ENCODE results near the gene MKRN1.
"Not testable (repeated sequence)": the region's sequence is repeated elsewhere in the genome, so short reads cannot be mapped to it uniquely, and the experiment has no call there.

Gene MKRN1

DNA sequence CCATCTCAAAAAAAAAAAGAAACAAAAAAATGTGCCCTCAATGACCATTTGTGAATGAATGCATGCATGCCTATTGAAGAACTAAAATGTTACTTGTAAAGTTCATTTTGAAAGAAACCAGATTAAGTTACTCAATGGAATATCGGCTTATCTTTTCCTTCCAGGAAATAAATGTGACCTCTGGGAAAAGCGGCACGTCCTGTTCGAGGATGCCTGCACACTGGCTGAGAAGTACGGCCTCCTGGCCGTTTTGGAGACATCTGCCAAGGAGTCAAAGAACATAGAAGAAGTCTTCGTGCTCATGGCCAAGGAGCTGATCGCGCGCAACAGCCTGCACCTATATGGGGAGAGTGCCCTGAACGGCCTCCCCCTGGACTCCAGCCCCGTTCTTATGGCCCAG, 53.6 kb downstream of the MKRN1 start:
- no peak for DNase-seq

DNA sequence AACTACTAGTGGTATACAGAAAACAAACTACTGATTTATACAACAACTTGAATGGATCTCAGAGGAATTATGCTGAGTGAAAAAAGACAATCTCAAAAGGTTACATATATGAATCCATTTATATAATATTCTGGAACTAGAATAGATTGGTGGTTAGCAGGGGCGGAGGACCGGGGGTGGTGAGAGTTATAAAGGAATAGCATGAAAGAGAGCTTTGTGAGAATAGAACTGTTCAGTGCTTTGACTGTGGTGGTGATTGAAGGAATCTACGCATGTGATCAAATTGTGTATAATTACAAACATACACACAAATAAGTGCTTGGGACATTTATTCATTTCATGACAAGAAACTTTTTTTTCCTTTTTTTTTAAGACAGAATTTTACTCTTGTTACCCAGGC, 55.8 kb downstream of the MKRN1 start:
- DNase-seq, result no peak

DNA sequence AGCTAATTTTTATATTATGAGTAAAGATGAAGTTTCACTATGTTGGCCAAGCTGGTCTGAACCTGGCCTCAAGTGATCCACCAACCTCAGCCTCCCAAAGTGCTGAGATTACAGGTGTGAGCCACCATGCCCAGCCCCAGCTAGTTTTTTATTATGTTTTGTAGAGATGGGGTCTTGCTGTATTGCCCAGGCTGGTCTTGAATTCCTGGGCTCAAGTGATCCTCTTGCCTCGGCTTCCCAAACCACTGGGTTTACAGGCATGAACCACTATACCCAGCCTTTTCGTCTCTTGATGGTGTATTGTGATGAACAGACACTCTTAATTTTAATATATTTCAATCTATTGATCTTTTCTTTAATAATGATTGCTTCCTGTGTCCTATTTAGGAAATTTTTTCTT, 57.8 kb downstream of the MKRN1 start:
- no peak for DNase-seq

DNA sequence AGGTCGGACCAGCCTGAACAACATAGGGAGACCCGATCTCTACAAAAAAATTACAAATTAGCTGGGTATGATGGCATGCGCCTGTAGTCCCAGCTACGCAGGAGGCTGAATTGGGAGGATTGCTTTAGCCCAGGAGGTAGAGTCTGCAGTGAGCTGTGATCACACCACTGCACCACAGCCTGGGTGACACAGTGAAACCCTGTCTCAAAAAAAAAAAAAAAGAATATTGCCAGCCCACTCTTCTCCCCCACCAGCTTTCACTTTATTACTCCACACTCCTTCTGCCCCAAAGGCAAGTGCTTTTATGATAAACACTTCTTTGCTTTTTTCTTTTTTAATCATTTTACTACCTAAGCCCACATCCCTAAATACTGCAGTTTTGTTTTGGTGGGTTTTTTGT, 60.7 kb downstream of the MKRN1 start:
- DNase-seq, result no peak

DNA sequence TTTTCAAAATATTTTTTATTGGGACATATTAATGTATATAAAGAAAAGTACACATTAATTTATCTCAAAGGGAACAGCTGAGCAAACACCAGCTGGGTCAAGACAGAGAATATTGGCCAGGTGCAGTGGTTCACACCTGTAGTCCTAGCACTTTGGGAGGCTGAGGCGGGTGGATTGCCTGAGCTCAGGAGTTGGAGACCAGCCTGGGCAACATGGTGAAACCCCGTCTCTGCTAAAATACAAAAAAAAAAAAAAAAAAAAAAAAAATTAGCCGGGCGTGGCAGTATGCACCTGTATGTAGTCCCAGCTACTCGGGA, 61.2 kb downstream of the MKRN1 start:
- peak; percentile 37 for DNase-seq

DNA sequence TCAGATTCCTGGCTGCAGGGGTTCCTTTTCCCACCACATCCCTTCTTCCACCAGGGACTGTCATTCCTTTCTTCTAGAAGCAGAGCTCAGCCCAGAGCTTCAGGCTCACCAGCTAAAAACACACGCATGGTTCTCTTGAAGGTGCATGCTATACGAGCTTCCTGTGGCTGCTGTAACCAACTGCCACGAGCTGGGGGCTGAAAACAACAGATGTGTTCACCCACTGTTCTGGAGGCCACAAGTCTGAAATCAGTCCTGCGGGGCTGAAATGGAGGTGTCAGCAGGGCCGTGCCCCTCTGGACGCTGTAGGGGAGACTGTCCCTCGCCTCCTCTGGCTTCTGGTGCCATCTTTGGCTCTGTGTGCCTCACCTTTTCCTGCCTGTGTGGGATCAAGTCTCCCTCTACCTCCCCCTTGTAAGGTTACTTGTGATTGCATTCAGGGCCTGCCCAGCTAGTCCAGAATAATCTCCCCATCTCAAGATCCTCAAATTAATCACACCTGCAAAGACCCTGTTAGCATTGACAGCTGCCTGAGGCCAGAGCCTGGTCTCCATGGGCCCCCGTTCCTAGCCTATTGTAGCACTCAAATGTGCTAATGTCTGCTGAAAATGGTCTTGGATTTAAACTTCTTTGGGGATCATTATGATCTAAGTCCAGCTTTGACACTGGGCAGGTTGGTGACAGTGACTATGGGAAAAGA, 61.7 kb downstream of the MKRN1 start:
- peak; percentile 87 for DNase-seq

DNA sequence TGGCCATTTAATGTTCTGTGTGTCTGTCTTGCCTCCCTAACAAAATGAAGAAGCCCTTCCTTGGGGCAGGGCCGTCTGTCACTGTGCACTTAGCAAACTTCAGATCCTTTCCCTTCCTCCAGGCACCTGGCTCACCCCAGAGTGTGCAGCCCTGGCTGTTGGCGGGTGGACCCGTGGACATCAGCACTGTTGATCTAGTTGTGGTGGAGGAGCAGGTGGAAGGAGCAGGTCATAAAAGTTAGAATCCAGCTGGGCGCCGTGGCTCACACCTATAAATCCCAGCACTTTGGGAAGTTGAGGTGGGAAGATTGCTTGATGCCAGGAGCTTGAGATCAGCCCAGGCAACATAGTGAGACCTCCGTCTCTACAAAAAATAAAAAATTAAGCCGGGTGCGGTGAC, 62.7 kb downstream of the MKRN1 start:
- no peak for DNase-seq

DNA sequence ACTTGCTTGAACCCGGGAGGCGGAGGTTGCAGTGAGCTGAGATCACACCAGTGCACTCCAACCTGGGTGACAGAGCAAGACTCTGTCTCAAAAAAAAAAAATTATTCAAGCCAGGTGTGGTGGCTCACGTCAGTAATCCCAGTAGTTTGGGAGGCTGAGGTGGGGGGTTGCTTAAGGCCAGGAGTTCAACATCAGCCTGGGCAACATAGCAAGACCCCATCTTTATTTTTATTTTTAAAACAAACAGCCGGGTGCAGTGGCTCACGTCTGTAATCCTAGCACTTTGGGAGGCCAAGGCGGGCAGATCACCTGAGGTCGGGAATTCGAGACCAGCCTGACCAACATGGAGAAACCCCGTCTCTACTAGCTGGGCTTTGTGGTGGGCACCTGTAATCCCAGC, 63.5 kb downstream of the MKRN1 start:
- DNase-seq, result not testable (repeated sequence)

DNA sequence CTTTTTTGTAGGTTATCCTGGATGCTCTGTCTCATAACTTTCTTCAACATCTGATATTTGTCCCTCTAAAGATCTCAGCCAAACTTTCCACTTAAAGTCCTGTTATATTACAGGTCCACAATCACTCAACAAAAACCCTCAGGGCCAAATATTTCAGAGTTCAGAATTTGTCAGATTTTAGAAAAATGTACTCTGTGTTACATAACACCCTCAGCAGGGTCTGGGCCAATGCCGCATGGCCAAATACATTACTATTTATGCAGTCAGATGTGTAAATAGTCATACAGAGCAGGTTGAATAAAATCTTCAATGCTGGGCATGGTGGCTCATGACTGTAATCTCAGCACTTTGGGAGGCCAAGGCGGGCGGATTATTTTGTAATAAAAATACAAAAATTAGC, 63.9 kb downstream of the MKRN1 start:
- no peak for DNase-seq

DNA sequence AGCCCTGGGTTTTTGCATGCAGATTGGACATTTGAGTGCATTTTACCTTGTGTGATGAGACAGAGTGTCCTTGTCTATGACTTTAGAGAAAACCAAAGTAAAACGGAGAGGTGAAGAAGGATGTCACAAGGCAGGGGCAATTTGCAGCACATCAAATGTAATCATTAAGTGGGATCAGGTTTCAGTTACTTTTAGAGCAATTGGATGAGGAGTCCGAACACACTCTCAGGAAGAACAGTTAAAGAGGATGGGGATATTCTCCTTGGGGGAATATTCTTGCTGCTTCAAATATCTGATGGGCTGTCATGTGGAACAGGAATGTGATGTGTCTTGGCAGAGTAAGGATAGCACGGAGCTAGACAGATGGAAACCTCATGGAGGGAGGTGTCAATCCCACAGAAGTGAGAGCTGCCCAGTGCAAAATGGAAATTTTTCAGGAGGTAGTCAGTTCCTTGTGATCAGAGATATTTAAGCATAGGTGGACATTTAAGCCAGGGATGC, 74.7 kb downstream of the MKRN1 start:
- peak; percentile 34 for DNase-seq

DNA sequence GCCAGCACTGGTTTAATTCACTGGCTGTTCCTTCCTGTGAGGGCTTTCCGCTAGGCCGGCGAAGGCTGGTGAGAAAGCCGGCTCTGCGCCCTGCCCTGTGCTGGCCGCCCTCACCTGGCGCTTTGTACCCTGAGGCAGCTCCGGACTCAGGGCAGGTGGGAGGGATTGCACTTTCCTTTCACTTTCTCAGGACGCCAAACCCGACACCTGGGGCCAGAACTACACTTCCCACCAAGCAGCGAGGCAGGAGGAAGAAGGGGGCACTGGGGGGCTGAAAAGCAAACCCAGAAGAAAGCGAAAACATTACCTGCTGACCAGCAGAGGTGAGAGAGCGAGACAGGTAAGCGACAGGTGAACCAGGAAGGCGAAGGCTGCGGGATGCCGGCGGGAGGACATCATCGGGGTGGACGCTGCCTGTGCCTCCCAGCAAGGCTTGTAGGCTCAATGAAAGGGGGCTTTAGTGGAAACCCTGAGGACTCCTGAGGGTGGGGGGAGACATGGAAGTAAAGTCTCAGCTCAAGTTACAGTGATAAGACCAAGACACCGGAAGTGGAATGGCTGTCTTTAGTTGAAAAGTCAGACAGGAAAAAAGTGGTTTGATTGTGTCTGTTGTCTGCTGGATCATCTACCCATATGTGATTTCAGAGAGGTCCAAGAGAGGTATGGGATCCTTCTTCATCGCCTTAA, 75.3 kb downstream of the MKRN1 start, which contains the start of gene RAB19:
TSS of gene RAB19 (plus strand) at position 181 of the 687 bp plus-strand sequence. CDS start 3,589 bp downstream, outside the sequence.
- no peak for DNase-seq
